Endothelial cell of umbilical vein (primary cell): ENCODE data around the gene PCYT1B. TPM values are rescaled to one million over a fixed set of nuclear protein-coding genes. Genes with fewer than 3 reads are reported as not detected.

Source experiments
- BruUV-seq: library from RNA; stranded (reverse); fragments of 400-500 nt; replicated peaks from 2 replicates; lab custom pipeline; 2021; lab: Mats Ljungman, UMichigan
- CTCF ChIA-PET: fragments of 300-600, 350-600 bp; sonication (Branson Sonifier 250); formaldehyde crosslinking; loops from one replicate; lab custom pipeline; 2021; ENCODE audit warnings: antibody characterized with exemption, inconsistent platforms; lab: Charles Lee
- POLR2A ChIA-PET: fragments of 300-600, 350-600 bp; sonication (Branson Sonifier 250); formaldehyde crosslinking; loops from one replicate; lab custom pipeline; 2021; ENCODE audit warnings: antibody characterized with exemption, inconsistent platforms; lab: Charles Lee
- DNase-seq: peaks from one replicate; pipeline ENCODE4 v3.0.0-alpha.2; 2011; ENCODE audit warnings: low read depth, low spot score
- FAIRE-seq: peaks from 2 replicates; lab custom pipeline; 2011; peaks lifted over from hg19 to GRCh38; lab: Jason Lieb, UNC
- H2AFZ ChIP-seq: 2 replicates; pipeline ENCODE4 v1.6.0; 2012; ENCODE audit warnings: low read depth, low read length, control low read depth, inconsistent platforms
- H3K27ac ChIP-seq: 2 replicates; pipeline ENCODE4 v1.5.1; 2011; ENCODE audit warnings: low read depth, mild to moderate bottlenecking, control low read depth, low read length, moderate library complexity; ENCODE audit not compliant: insufficient read depth
- H3K27me3 ChIP-seq, 2 experiments: 2 replicates each; pipeline versions ENCODE4 v1.6.0 to v1.6.1; 2011; ENCODE audit warnings: low read length in 2 of 2, mixed read lengths in 1 of 2; ENCODE audit not compliant: control insufficient read depth in 2 of 2, insufficient read depth in 2 of 2
- H3K36me3 ChIP-seq, 2 experiments: 2 replicates in 1 of 2; 3 replicates in 1 of 2; pipeline ENCODE4 v1.5.1; 2011; ENCODE audit warnings: low read length in 2 of 2, mild to moderate bottlenecking in 1 of 2, moderate library complexity in 1 of 2; ENCODE audit not compliant: control insufficient read depth in 2 of 2, insufficient read depth in 2 of 2; ENCODE audit errors: extremely low read depth in 1 of 2
- H3K4me1 ChIP-seq: 3 replicates; pipeline ENCODE4 v1.5.1; 2011; ENCODE audit warnings: mild to moderate bottlenecking, low read length; ENCODE audit not compliant: control insufficient read depth, insufficient read depth; ENCODE audit errors: extremely low read depth
- H3K4me2 ChIP-seq: 2 replicates; pipeline ENCODE4 v1.6.1; 2011; ENCODE audit warnings: low read length, control low read depth, mixed read lengths; ENCODE audit not compliant: insufficient read depth
- H3K4me3 ChIP-seq, 3 experiments: fragments of 200-600 bp in 1 of 3; sonication (generic), shearing (Covaris generic) in 1 of 3; replicated peaks in 1 of 3; 2 replicates each; pipeline ENCODE4 v1.5.1; 2011 to 2016; ENCODE audit warnings: control low read depth in 3 of 3, low read length in 3 of 3, mild to moderate bottlenecking in 2 of 3, inconsistent platforms in 1 of 3, low read depth in 1 of 3, moderate library complexity in 1 of 3; ENCODE audit not compliant: insufficient read depth in 1 of 3
- H3K79me2 ChIP-seq: 2 replicates; pipeline ENCODE4 v1.6.0; 2012; ENCODE audit warnings: low read length, inconsistent platforms; ENCODE audit not compliant: control insufficient read depth, insufficient read depth
- H3K9ac ChIP-seq: replicated peaks from 2 replicates; pipeline ENCODE3; 2011; ENCODE audit warnings: low read length, control low read depth; ENCODE audit not compliant: insufficient read depth; ENCODE audit errors: extremely low read depth
- H3K9me1 ChIP-seq: replicated peaks from 3 replicates; pipeline ENCODE4 v1.6.0; 2011; ENCODE audit warnings: mild to moderate bottlenecking, low read length; ENCODE audit not compliant: control insufficient read depth, insufficient read depth; ENCODE audit errors: extremely low read depth
- H3K9me3 ChIP-seq: replicated peaks from 2 replicates; pipeline ENCODE4 v1.5.1; 2012; ENCODE audit warnings: low read length, inconsistent platforms; ENCODE audit not compliant: control insufficient read depth, insufficient read depth
- H4K20me1 ChIP-seq: replicated peaks from 2 replicates; pipeline ENCODE3; 2011; ENCODE audit warnings: mild to moderate bottlenecking, low read length; ENCODE audit not compliant: control insufficient read depth, insufficient read depth; ENCODE audit errors: extremely low read depth
- EZH2 ChIP-seq: IDR thresholded peaks from 2 replicates; pipeline ENCODE4 v1.6.1; 2012; ENCODE audit warnings: borderline replicate concordance, low read depth, mild to moderate bottlenecking, moderate library complexity, low read length, inconsistent platforms; ENCODE audit not compliant: severe bottlenecking
- FOS ChIP-seq: IDR thresholded peaks from 2 replicates; pipeline ENCODE4 v1.6.1; 2011; ENCODE audit warnings: mild to moderate bottlenecking, low read length, moderate library complexity, borderline replicate concordance; ENCODE audit not compliant: insufficient read depth
- GATA2 ChIP-seq: IDR thresholded peaks from 2 replicates; pipeline ENCODE4 v1.7.0; 2011; ENCODE audit warnings: low read depth, mild to moderate bottlenecking, moderate library complexity, mixed read lengths, low read length; ENCODE audit not compliant: insufficient read length, insufficient read depth
- JUN ChIP-seq: IDR thresholded peaks from 2 replicates; pipeline ENCODE4 v1.6.1; 2011; ENCODE audit warnings: borderline replicate concordance, low read depth; ENCODE audit not compliant: insufficient read length, insufficient read depth
- MYC ChIP-seq: IDR thresholded peaks from one replicate; pipeline ENCODE4 v1.6.1; 2011; ENCODE audit warnings: mild to moderate bottlenecking, low read depth, low read length
- POLR2A ChIP-seq: IDR thresholded peaks from 2 replicates; pipeline ENCODE4 v1.6.1; 2012; ENCODE audit warnings: low read depth, mild to moderate bottlenecking, control low read depth, low read length
- dilution Hi-C: fragments of 300-500 bp; cut with MboI; formaldehyde crosslinking; loops from one replicate; pipeline ENCODE4 v1.15.0; 2019; ENCODE audit warnings: low sequenced_read_pairs; ENCODE audit not compliant: extremely low pct_ligation_motif_present
- intact Hi-C: fragments of 100-400 bp; cut with micrococcal nuclease; formaldehyde crosslinking; loops from one replicate; pipeline ENCODE4 v1.10.0; 2022
- polyA plus RNA-seq, 4 experiments: library from polyadenylated mRNA; depleted of rRNA in 3 of 4; stranded (reverse) in 3 of 4; unstranded in 1 of 4; fragments of >200 nt; gene quantifications; 2 replicates each; pipeline versions ENCODE4 v1.2.1 to v1.2.3, GENCODE V29; 2011 to 2012; ENCODE audit warnings: missing spikeins in 1 of 4
- total RNA-seq: library from RNA; stranded (reverse); gene quantifications from 2 replicates; pipeline ENCODE4 v1.2.3, GENCODE V29; 2021
- TF ChIP-seq, protein P1 (sequence below): IDR thresholded peaks from 2 replicates; pipeline ENCODE4 v1.6.1; 2011; ENCODE audit not compliant: insufficient read depth, insufficient read length
- TF ChIP-seq, protein P2 (sequence below), 2 donors: IDR thresholded peaks; 1 replicate in 1 of 2; 2 replicates in 1 of 2; pipeline ENCODE4 v1.5.1; 2011; ENCODE audit warnings: low read length in 2 of 2, mild to moderate bottlenecking in 2 of 2, moderate library complexity in 2 of 2, control low read depth in 1 of 2, inconsistent platforms in 1 of 2, low read depth in 1 of 2; ENCODE audit not compliant: insufficient read depth in 1 of 2; ENCODE audit errors: extremely low read depth in 1 of 2

PCYT1B gene
- total and polyA plus RNA-seq, 2 donors (not counting 3 experiments of a cell fraction or from before 2014, with no cell fraction given), result 0.33 to 1.3 TPM

DNA sequence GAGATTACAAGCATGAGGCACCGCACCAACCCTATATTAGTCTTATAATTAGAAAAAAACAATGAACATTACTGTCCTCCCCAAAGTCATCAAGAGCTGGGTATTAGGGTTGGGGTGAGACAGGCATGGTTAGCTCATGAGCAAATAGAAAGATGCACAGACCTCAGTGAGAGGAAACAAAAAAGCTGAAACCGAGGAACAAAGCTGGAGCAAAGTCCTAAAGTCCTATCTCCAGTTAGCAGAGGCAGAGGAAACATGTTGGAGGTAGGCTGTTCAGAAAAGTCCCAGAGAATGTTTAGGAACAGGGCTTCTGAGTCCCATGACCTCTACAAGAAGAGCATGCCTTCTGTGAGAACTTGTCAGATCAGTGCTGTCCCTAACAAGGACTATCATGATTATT is 4.6 kb upstream of the PCYT1B start:
- Histone ChIP-seq H3K27me3 (no peaks in the 10 kb centered on the region), H3K4me3 (no peak overlapping the region), H3K4me1 (peaks cover 5% of the 10 kb centered on the region), H4K20me1 (no peaks in the 10 kb centered on the region), H3K27ac (no peak overlapping the region), H2AFZ (no peak overlapping the region), H3K79me2 (no peaks in the 10 kb centered on the region), H3K4me2 (no peak overlapping the region), H3K9me1 (no peaks in the 10 kb centered on the region), H3K9ac (no peak overlapping the region), H3K9me3 (no peaks in the 10 kb centered on the region), H3K36me3 (no peaks in the 10 kb centered on the region)
- dilution Hi-C loops (no loop called here), intact Hi-C loops (no loop called here)
- POLR2A ChIA-PET, result no interaction called here
- TF ChIP-seq GATA2, result no peak
- no peak for TF ChIP-seq EZH2
- TF ChIP-seq MYC, result no peak
- TF ChIP-seq, protein P1, sequence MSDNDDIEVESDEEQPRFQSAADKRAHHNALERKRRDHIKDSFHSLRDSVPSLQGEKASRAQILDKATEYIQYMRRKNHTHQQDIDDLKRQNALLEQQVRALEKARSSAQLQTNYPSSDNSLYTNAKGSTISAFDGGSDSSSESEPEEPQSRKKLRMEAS, result no peak
- no peak for TF ChIP-seq JUN
- TF ChIP-seq, protein P2, sequence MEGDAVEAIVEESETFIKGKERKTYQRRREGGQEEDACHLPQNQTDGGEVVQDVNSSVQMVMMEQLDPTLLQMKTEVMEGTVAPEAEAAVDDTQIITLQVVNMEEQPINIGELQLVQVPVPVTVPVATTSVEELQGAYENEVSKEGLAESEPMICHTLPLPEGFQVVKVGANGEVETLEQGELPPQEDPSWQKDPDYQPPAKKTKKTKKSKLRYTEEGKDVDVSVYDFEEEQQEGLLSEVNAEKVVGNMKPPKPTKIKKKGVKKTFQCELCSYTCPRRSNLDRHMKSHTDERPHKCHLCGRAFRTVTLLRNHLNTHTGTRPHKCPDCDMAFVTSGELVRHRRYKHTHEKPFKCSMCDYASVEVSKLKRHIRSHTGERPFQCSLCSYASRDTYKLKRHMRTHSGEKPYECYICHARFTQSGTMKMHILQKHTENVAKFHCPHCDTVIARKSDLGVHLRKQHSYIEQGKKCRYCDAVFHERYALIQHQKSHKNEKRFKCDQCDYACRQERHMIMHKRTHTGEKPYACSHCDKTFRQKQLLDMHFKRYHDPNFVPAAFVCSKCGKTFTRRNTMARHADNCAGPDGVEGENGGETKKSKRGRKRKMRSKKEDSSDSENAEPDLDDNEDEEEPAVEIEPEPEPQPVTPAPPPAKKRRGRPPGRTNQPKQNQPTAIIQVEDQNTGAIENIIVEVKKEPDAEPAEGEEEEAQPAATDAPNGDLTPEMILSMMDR (IDR thresholded peaks at IDR 0.05; ENCODE audit: extremely low read depth in 1 of 2, insufficient read depth in 1 of 2, low read depth in 1 of 2, low read length in 2 of 2), result no peak
- no peak for TF ChIP-seq POLR2A
- no peak for TF ChIP-seq FOS
- DNase-seq, result no peak
- CTCF ChIA-PET, result interaction anchor here (0.8 kb wide), 1 partner anchor 25 kb away, joined by 3 read pairs; no protein-coding TSS in a partner anchor
- BruUV-seq, result no TSS peak
- FAIRE-seq, result no peak
